Activated CD8-positive, alpha-beta T cell treated with anti-CD3 and anti-CD28 coated beads for 36 hours (primary cell): ENCODE results near the gene SLC24A3. TPM values are rescaled to one million over a fixed set of nuclear protein-coding genes. Genes with fewer than 3 reads are reported as not detected.

Source experiments
- ATAC-seq: fragments of 200-7000 bp; cut with Tn5 transposase; one replicate; pipeline ENCODE4 v1.10.0; 2021; ENCODE audit warnings: mild to moderate bottlenecking, moderate library complexity
- CTCF ChIA-PET: fragments of 350-600 bp; sonication (Branson Sonifier 250); formaldehyde crosslinking; loops from one replicate; lab custom pipeline; 2021; ENCODE audit warnings: antibody characterized with exemption; lab: Charles Lee
- POLR2A ChIA-PET: fragments of 350-600 bp; sonication (Branson Sonifier 250); formaldehyde crosslinking; loops from one replicate; lab custom pipeline; 2021; ENCODE audit warnings: antibody characterized with exemption; lab: Charles Lee
- DNase-seq: peaks from one replicate; pipeline ENCODE4 v3.0.0-alpha.2; 2020
- H3K27ac Mint-ChIP-seq: one replicate; pipeline ENCODE4 v1.8.0; 2021; ENCODE audit warnings: mild to moderate bottlenecking, mixed read lengths
- H3K27me3 Mint-ChIP-seq: one replicate; pipeline ENCODE4 v1.8.0; 2021; ENCODE audit warnings: mixed read lengths
- H3K36me3 Mint-ChIP-seq: one replicate; pipeline ENCODE4 v1.8.0; 2021; ENCODE audit warnings: low read depth, mixed read lengths
- H3K4me1 Mint-ChIP-seq: one replicate; pipeline ENCODE4 v1.8.0; 2021; ENCODE audit warnings: low read depth, mixed read lengths
- H3K4me3 Mint-ChIP-seq: one replicate; pipeline ENCODE4 v1.8.0; 2021; ENCODE audit warnings: mild to moderate bottlenecking, moderate library complexity, mixed read lengths
- H3K9me3 Mint-ChIP-seq: one replicate; pipeline ENCODE4 v1.8.0; 2021; ENCODE audit warnings: mixed read lengths
- CTCF ChIP-seq: fragments of 200-600 bp; IDR thresholded peaks from one replicate; pipeline ENCODE4 v1.8.0; 2022; ENCODE audit warnings: antibody characterized with exemption, mild to moderate bottlenecking
- intact Hi-C: fragments of 100-400 bp; cut with micrococcal nuclease; formaldehyde crosslinking; loops from one replicate; pipeline ENCODE4 v1.10.0; 2022
- total RNA-seq, 2 experiments: library from RNA; stranded (reverse); gene quantifications; one replicate each; pipeline ENCODE4 v1.2.3, GENCODE V29; 2021

Gene SLC24A3
- total RNA-seq, 2 experiments from 2014 or later, result not detected

- no peaks in the 10 kb centered on the region for H3K9me3 Mint-ChIP-seq
- no peak overlapping the region for H3K27ac Mint-ChIP-seq
- no peaks in the 10 kb centered on the region for H3K4me1 Mint-ChIP-seq
- ChIA-PET CTCF (interaction anchor here (2.2 kb wide), 1 partner anchor 13 kb away, joined by 9 read pairs; no protein-coding TSS in a partner anchor), POLR2A (interaction anchor here (1.0 kb wide), 1 partner anchor 14 kb away, joined by 3 read pairs; no protein-coding TSS in a partner anchor)
- no peak for TF ChIP-seq CTCF
- ATAC-seq (no peak), DNase-seq (no peak)
- H3K27me3 Mint-ChIP-seq, result peaks cover 12% of the 10 kb centered on the region
- H3K36me3 Mint-ChIP-seq, result no peaks in the 10 kb centered on the region
- H3K4me3 Mint-ChIP-seq, result no peak overlapping the region
- intact Hi-C loops, result no loop called here
Observed at GRCh38 chr20:19218411-19218810, 6.0 kb downstream of the SLC24A3 start.

DNA sequence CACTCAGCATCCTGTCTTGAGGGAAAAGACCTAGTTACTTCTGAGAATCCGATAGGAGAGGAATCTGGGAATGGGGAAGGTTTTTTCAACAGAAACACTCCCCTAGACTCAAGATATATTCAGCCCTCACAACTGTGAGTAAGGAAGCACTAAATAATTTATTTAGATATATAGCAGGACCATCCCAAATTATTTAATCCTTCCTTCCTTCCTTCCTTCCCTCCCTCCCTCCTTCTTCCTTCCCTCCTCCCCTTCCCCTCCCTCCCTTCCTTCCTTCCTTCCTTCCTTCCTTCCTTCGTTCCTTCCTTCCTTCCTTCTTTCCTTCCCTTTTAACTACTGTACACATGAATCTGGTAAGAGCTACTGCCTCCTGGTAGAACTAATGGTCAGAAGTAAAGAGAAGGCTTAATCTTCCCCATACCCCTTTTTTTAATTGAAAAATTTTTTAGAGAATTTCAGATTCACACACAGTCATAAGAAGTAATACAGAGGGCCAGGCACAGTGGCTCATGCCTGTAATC lies 10.1 kb downstream of the SLC24A3 start:
- ATAC-seq (no peak), DNase-seq (no peak)
- Mint-ChIP-seq H3K27me3 (peaks cover 2% of the 10 kb centered on the region), H3K4me3 (no peak overlapping the region), H3K9me3 (peaks cover 4% of the 10 kb centered on the region), H3K36me3 (no peaks in the 10 kb centered on the region), H3K4me1 (no peaks in the 10 kb centered on the region), H3K27ac (no peak overlapping the region)
- no peak for TF ChIP-seq CTCF
- CTCF ChIA-PET, result no interaction called here
- intact Hi-C loops, result no loop called here
- POLR2A ChIA-PET, result no interaction called here

GRCh38 chr20:19223640-19224039 lies 11.2 kb downstream of the SLC24A3 start:
- H3K4me3 Mint-ChIP-seq, result no peak overlapping the region
- peaks cover 2% of the 10 kb centered on the region for H3K27me3 Mint-ChIP-seq
- DNase-seq (no peak), ATAC-seq (no peak)
- ChIA-PET POLR2A (no interaction called here), CTCF (no interaction called here)
- no peaks in the 10 kb centered on the region for H3K36me3 Mint-ChIP-seq
- H3K27ac Mint-ChIP-seq, result no peak overlapping the region
- TF ChIP-seq CTCF, result no peak
- intact Hi-C loops, result no loop called here
- H3K9me3 Mint-ChIP-seq, result peaks cover 4% of the 10 kb centered on the region
- no peaks in the 10 kb centered on the region for H3K4me1 Mint-ChIP-seq

GRCh38 chr20:19231359-19232035 lies 19.1 kb downstream of the SLC24A3 start:
- POLR2A ChIA-PET, result interaction anchor here (0.8 kb wide), 1 partner anchor 14 kb away, joined by 3 read pairs; no protein-coding TSS in a partner anchor
- ATAC-seq, result no peak
- H3K27me3 Mint-ChIP-seq, result no peaks in the 10 kb centered on the region
- no peaks in the 10 kb centered on the region for H3K4me1 Mint-ChIP-seq
- TF ChIP-seq CTCF, result no peak
- no peaks in the 10 kb centered on the region for H3K9me3 Mint-ChIP-seq
- no peaks in the 10 kb centered on the region for H3K36me3 Mint-ChIP-seq
- CTCF ChIA-PET, result interaction anchor here (2.1 kb wide), 1 partner anchor 26 kb away, joined by 8 read pairs; no protein-coding TSS in a partner anchor
- no peak overlapping the region for H3K27ac Mint-ChIP-seq
- intact Hi-C loops, result no loop called here
- no peak for DNase-seq
- no peak overlapping the region for H3K4me3 Mint-ChIP-seq
